Activated T-cell treated with anti-CD3 and anti-CD28 coated beads, Interleukin-2, amount 50 U/mL, for 72 hours (primary cell): ENCODE results near the gene IFT52. TPM values are rescaled to one million over a fixed set of nuclear protein-coding genes. Genes with fewer than 3 reads are reported as not detected.

ENCODE experiments used
- ATAC-seq, 2 donors: fragments of 150-1000 bp; cut with Tn5 transposase; replicated peaks in 1 of 2; 2 replicates each; pipeline ENCODE4 v1.10.0; 2021; ENCODE audit warnings: moderate library complexity in 2 of 2, mild to moderate bottlenecking in 1 of 2
- DNase-seq, 2 donors: peaks; one replicate each; pipeline ENCODE4 v3.0.0; 2021 to 2022; ENCODE audit warnings: mixed read lengths in 1 of 2
- H3K27ac Mint-ChIP-seq: one replicate; pipeline ENCODE4 v1.8.0; 2022; ENCODE audit warnings: mild to moderate bottlenecking, moderate library complexity, mixed read lengths
- H3K27me3 Mint-ChIP-seq: one replicate; pipeline ENCODE4 v1.8.0; 2022; ENCODE audit warnings: low read depth, mixed read lengths
- H3K36me3 Mint-ChIP-seq, 2 donors: one replicate each; pipeline ENCODE4 v1.8.0; 2022; ENCODE audit warnings: mixed read lengths in 2 of 2, mild to moderate bottlenecking in 1 of 2; ENCODE audit not compliant: insufficient read depth in 2 of 2
- H3K4me1 Mint-ChIP-seq: one replicate; pipeline ENCODE4 v1.8.0; 2022; ENCODE audit warnings: low read depth, mixed read lengths
- H3K4me3 Mint-ChIP-seq, 2 donors: one replicate each; pipeline ENCODE4 v1.8.0; 2022; ENCODE audit warnings: mild to moderate bottlenecking in 2 of 2, mixed read lengths in 2 of 2, moderate library complexity in 2 of 2
- H3K9me3 Mint-ChIP-seq, 2 donors: one replicate each; pipeline ENCODE4 v1.8.0; 2022; ENCODE audit warnings: mixed read lengths in 2 of 2
- total RNA-seq, 2 donors: library from RNA; stranded (reverse); gene quantifications; one replicate each; pipeline ENCODE4 v1.2.3, GENCODE V29; 2022

IFT52 gene
- total RNA-seq, 2 donors from 2014 or later: 22.2 to 23.5 TPM

- H3K27ac Mint-ChIP-seq: no peak overlapping the region
- H3K4me1 Mint-ChIP-seq: peaks cover 20% of the 10 kb centered on the region
- H3K27me3 Mint-ChIP-seq: peaks cover 19% of the 10 kb centered on the region
- H3K9me3 Mint-ChIP-seq: no peaks in the 10 kb centered on the region
- H3K36me3 Mint-ChIP-seq: peaks cover 3% of the 10 kb centered on the region in 2 donors
- ATAC-seq (no peak), DNase-seq (no peak)
- H3K4me3 Mint-ChIP-seq: peak overlapping the region; percentile 41 to 44
Measured at GRCh38 chr20:43665466-43666176, 74.9 kb downstream of the IFT52 start.

- Mint-ChIP-seq H3K27me3 (peaks cover 19% of the 10 kb centered on the region), H3K4me1 (peaks cover 20% of the 10 kb centered on the region), H3K4me3 (peak within 1 kb of the TSS; percentile 85 to 90), H3K27ac (no peak within 1 kb of the TSS), H3K36me3 (peaks cover 3% of the 10 kb centered on the region in 2 donors), H3K9me3 (no peaks in the 10 kb centered on the region)
- ATAC-seq (peak; percentile 97), DNase-seq (peak; percentile 81)
Measured at GRCh38 chr20:43666376-43667328, 75.9 kb downstream of the IFT52 start, which contains the start of gene MYBL2. Gene MYBL2 (plus strand): TSS chr20:43667114. CDS start chr20:43667284, 170 bp downstream.

GRCh38 chr20:43667341-43668132 is 76.8 kb downstream of the IFT52 start:
- H3K9me3 Mint-ChIP-seq: no peaks in the 10 kb centered on the region
- peak; percentile 26 to 39 for DNase-seq
- peaks cover 20% of the 10 kb centered on the region for H3K4me1 Mint-ChIP-seq
- no peak overlapping the region for H3K27ac Mint-ChIP-seq
- peak; percentile 35 to 38 for ATAC-seq
- H3K4me3 Mint-ChIP-seq: peak overlapping the region; percentile 85 to 88
- peaks cover 3% of the 10 kb centered on the region in 2 donors for H3K36me3 Mint-ChIP-seq
- H3K27me3 Mint-ChIP-seq: peaks cover 19% of the 10 kb centered on the region

- peaks cover 0 to 2% of the 10 kb centered on the region in 2 donors for H3K9me3 Mint-ChIP-seq
- DNase-seq (no peak), ATAC-seq (no peak)
- H3K36me3 Mint-ChIP-seq: peaks cover 9 to 11% of the 10 kb centered on the region in 2 donors
- H3K27ac Mint-ChIP-seq: no peak overlapping the region
- peak overlapping the region in 1 of 2 donors; percentile 85 for H3K4me3 Mint-ChIP-seq
- peaks cover 20% of the 10 kb centered on the region for H3K4me1 Mint-ChIP-seq
- H3K27me3 Mint-ChIP-seq: peaks cover 19% of the 10 kb centered on the region
Measured at GRCh38 chr20:43669332-43669731, 78.6 kb downstream of the IFT52 start.

- DNase-seq: no peak
- Mint-ChIP-seq H3K4me1 (peaks cover 20% of the 10 kb centered on the region), H3K27ac (no peak overlapping the region), H3K9me3 (peaks cover 0 to 2% of the 10 kb centered on the region in 2 donors), H3K36me3 (peaks cover 9 to 17% of the 10 kb centered on the region in 2 donors), H3K27me3 (peaks cover 14% of the 10 kb centered on the region), H3K4me3 (no peak overlapping the region)
- no peak for ATAC-seq
Measured at GRCh38 chr20:43670423-43670822, 79.7 kb downstream of the IFT52 start.

GRCh38 chr20:43676368-43676767 is 85.6 kb downstream of the IFT52 start:
- Mint-ChIP-seq H3K27me3 (no peaks in the 10 kb centered on the region), H3K4me1 (peaks cover 7% of the 10 kb centered on the region), H3K9me3 (peaks cover 0 to 2% of the 10 kb centered on the region in 2 donors), H3K36me3 (peaks cover 15 to 37% of the 10 kb centered on the region in 2 donors), H3K27ac (no peak overlapping the region), H3K4me3 (no peak overlapping the region)
- ATAC-seq: no peak
- DNase-seq: no peak

- DNase-seq (no peak), ATAC-seq (no peak)
- no peak overlapping the region for H3K27ac Mint-ChIP-seq
- peaks cover 19% of the 10 kb centered on the region for H3K4me1 Mint-ChIP-seq
- no peaks in the 10 kb centered on the region for H3K27me3 Mint-ChIP-seq
- H3K9me3 Mint-ChIP-seq: no peaks in the 10 kb centered on the region
- no peak overlapping the region for H3K4me3 Mint-ChIP-seq
- H3K36me3 Mint-ChIP-seq: peaks cover 9 to 25% of the 10 kb centered on the region in 2 donors
Measured at GRCh38 chr20:43680981-43681380, 90.2 kb downstream of the IFT52 start.

- no peak overlapping the region for H3K27ac Mint-ChIP-seq
- no peak for DNase-seq
- H3K4me3 Mint-ChIP-seq: no peak overlapping the region
- H3K27me3 Mint-ChIP-seq: no peaks in the 10 kb centered on the region
- peaks cover 19% of the 10 kb centered on the region for H3K4me1 Mint-ChIP-seq
- H3K36me3 Mint-ChIP-seq: peaks cover 6 to 22% of the 10 kb centered on the region in 2 donors
- no peaks in the 10 kb centered on the region for H3K9me3 Mint-ChIP-seq
- no peak for ATAC-seq
Measured at GRCh38 chr20:43681468-43681942, 90.8 kb downstream of the IFT52 start.

GRCh38 chr20:43681991-43682410 is 91.3 kb downstream of the IFT52 start:
- no peaks in the 10 kb centered on the region for H3K9me3 Mint-ChIP-seq
- no peak overlapping the region for H3K4me3 Mint-ChIP-seq
- H3K4me1 Mint-ChIP-seq: peaks cover 19% of the 10 kb centered on the region
- H3K36me3 Mint-ChIP-seq: peaks cover 6 to 19% of the 10 kb centered on the region in 2 donors
- no peaks in the 10 kb centered on the region for H3K27me3 Mint-ChIP-seq
- ATAC-seq (peak in 1 of 2 donors; percentile 59), DNase-seq (no peak)
- no peak overlapping the region for H3K27ac Mint-ChIP-seq

- H3K4me3 Mint-ChIP-seq: no peak overlapping the region
- H3K36me3 Mint-ChIP-seq: peaks cover 3 to 18% of the 10 kb centered on the region in 2 donors
- H3K9me3 Mint-ChIP-seq: no peaks in the 10 kb centered on the region
- DNase-seq: no peak
- H3K4me1 Mint-ChIP-seq: peaks cover 19% of the 10 kb centered on the region
- ATAC-seq: no peak
- H3K27ac Mint-ChIP-seq: no peak overlapping the region
- H3K27me3 Mint-ChIP-seq: no peaks in the 10 kb centered on the region
Measured at GRCh38 chr20:43682446-43682845, 91.7 kb downstream of the IFT52 start.

- Mint-ChIP-seq H3K9me3 (no peaks in the 10 kb centered on the region), H3K27me3 (no peaks in the 10 kb centered on the region), H3K4me1 (peaks cover 21% of the 10 kb centered on the region), H3K4me3 (no peak overlapping the region), H3K36me3 (peaks cover 0 to 13% of the 10 kb centered on the region in 2 donors), H3K27ac (no peak overlapping the region)
- DNase-seq (no peak), ATAC-seq (no peak)
Measured at GRCh38 chr20:43686820-43687219, 96.1 kb downstream of the IFT52 start.

- DNase-seq (no peak), ATAC-seq (peak in 1 of 2 donors; percentile 27)
- peaks cover 14% of the 10 kb centered on the region for H3K4me1 Mint-ChIP-seq
- H3K27me3 Mint-ChIP-seq: no peaks in the 10 kb centered on the region
- H3K9me3 Mint-ChIP-seq: no peaks in the 10 kb centered on the region
- peaks cover 0 to 12% of the 10 kb centered on the region in 2 donors for H3K36me3 Mint-ChIP-seq
- H3K4me3 Mint-ChIP-seq: no peak overlapping the region
- peak overlapping the region; percentile 6 for H3K27ac Mint-ChIP-seq
Measured at GRCh38 chr20:43689165-43689564, 98.4 kb downstream of the IFT52 start.
